ENCODE results near the gene STK32B.
"Not testable (repeated sequence)": the region's sequence is repeated elsewhere in the genome, so short reads cannot be mapped to it uniquely, and the experiment has no call there.

Gene STK32B

GRCh38 chr4:5209862-5210261 is 158.6 kb downstream of the STK32B start:
- DNase-seq (ENCODE audit: low read depth), result no peak

GRCh38 chr4:5211282-5211839 is 160.1 kb downstream of the STK32B start:
- no peak for DNase-seq (ENCODE audit: low read depth)

GRCh38 chr4:5212255-5213013 is 161.2 kb downstream of the STK32B start:
- DNase-seq (ENCODE audit: low read depth), result no peak

- no peak for DNase-seq (ENCODE audit: low read depth)
Measured at GRCh38 chr4:5213087-5213595, 161.9 kb downstream of the STK32B start.

- no peak for DNase-seq (ENCODE audit: low read depth)
Measured at GRCh38 chr4:5215321-5215720, 164.0 kb downstream of the STK32B start.

- DNase-seq (ENCODE audit: low read depth), result no peak
Measured at GRCh38 chr4:5217421-5217820, 166.1 kb downstream of the STK32B start.

GRCh38 chr4:5218376-5219069 is 167.2 kb downstream of the STK32B start:
- no peak for DNase-seq (ENCODE audit: low read depth)

- no peak for DNase-seq (ENCODE audit: low read depth)
Measured at GRCh38 chr4:5220028-5220427, 168.7 kb downstream of the STK32B start.

GRCh38 chr4:5222047-5222446 is 170.8 kb downstream of the STK32B start:
- no peak for DNase-seq (ENCODE audit: low read depth)

GRCh38 chr4:5222951-5223350 is 171.7 kb downstream of the STK32B start:
- no peak for DNase-seq (ENCODE audit: low read depth)

- DNase-seq (ENCODE audit: low read depth), result no peak
Measured at GRCh38 chr4:5224340-5224739, 173.1 kb downstream of the STK32B start.

GRCh38 chr4:5232549-5232948 is 181.3 kb downstream of the STK32B start:
- DNase-seq (ENCODE audit: low read depth), result no peak

GRCh38 chr4:5237086-5237660 is 185.9 kb downstream of the STK32B start:
- DNase-seq (ENCODE audit: low read depth), result no peak

- no peak for DNase-seq (ENCODE audit: low read depth)
Measured at GRCh38 chr4:5238173-5238572, 186.9 kb downstream of the STK32B start.

GRCh38 chr4:5247061-5247460 is 195.8 kb downstream of the STK32B start:
- not testable (repeated sequence) for DNase-seq (ENCODE audit: low read depth)

- DNase-seq (ENCODE audit: low read depth), result no peak
Measured at GRCh38 chr4:5247735-5248134, 196.5 kb downstream of the STK32B start.

GRCh38 chr4:5249727-5250126 is 198.4 kb downstream of the STK32B start:
- no peak for DNase-seq (ENCODE audit: low read depth)

GRCh38 chr4:5250536-5250935 is 199.3 kb downstream of the STK32B start:
- not testable (repeated sequence) for DNase-seq (ENCODE audit: low read depth)

GRCh38 chr4:5256421-5256820 is 205.1 kb downstream of the STK32B start:
- DNase-seq (ENCODE audit: low read depth), result no peak

- no peak for DNase-seq (ENCODE audit: low read depth)
Measured at GRCh38 chr4:5257086-5257485, 205.8 kb downstream of the STK32B start.

- DNase-seq (ENCODE audit: low read depth), result no peak
Measured at GRCh38 chr4:5259471-5259870, 208.2 kb downstream of the STK32B start.

- no peak for DNase-seq (ENCODE audit: low read depth)
Measured at GRCh38 chr4:5260121-5260520, 208.8 kb downstream of the STK32B start.

- DNase-seq (ENCODE audit: low read depth), result no peak
Measured at GRCh38 chr4:5261866-5262265, 210.6 kb downstream of the STK32B start.
